GM19193 (cell line): Measurements from ENCODE around the gene CBFA2T3.

ENCODE experiments used
- POLR2A ChIP-seq: IDR thresholded peaks from 4 replicates; pipeline ENCODE4 v1.6.1; 2011; ENCODE audit not compliant: insufficient read depth, insufficient read length; ENCODE audit errors: extremely low read depth

Gene CBFA2T3

GRCh38 chr16:88884569-88885271 is 92.3 kb downstream of the CBFA2T3 start:
- TF ChIP-seq POLR2A = no peak

DNA sequence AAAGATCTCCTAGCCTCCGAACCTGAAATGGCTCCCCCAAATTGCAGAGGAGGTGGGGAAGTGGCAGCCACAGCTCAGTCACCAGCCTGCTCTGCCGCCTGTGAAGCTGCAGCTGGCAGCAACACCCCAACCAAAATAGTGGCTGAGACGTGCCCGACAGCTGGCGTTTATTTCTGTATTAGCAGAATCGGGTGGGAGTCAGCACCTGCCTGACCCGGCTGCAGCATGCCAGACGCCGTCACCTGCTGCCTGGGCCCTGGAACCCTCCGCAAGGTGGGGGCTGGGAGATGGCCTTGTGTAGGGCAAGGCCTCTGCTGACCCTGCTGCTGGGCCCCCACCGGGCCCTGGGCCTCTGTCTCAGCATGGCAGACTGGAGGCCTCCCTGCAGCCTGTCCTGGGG is 93.1 kb downstream of the CBFA2T3 start:
- TF ChIP-seq POLR2A = no peak

- TF ChIP-seq POLR2A = no peak
Measured at GRCh38 chr16:88883117-88883895, 93.7 kb downstream of the CBFA2T3 start.

- no peak for TF ChIP-seq POLR2A
Measured at GRCh38 chr16:88882358-88883030, 94.5 kb downstream of the CBFA2T3 start.

GRCh38 chr16:88881675-88882357 is 95.2 kb downstream of the CBFA2T3 start:
- TF ChIP-seq POLR2A = no peak

GRCh38 chr16:88881007-88881615 is 95.9 kb downstream of the CBFA2T3 start:
- no peak for TF ChIP-seq POLR2A

DNA sequence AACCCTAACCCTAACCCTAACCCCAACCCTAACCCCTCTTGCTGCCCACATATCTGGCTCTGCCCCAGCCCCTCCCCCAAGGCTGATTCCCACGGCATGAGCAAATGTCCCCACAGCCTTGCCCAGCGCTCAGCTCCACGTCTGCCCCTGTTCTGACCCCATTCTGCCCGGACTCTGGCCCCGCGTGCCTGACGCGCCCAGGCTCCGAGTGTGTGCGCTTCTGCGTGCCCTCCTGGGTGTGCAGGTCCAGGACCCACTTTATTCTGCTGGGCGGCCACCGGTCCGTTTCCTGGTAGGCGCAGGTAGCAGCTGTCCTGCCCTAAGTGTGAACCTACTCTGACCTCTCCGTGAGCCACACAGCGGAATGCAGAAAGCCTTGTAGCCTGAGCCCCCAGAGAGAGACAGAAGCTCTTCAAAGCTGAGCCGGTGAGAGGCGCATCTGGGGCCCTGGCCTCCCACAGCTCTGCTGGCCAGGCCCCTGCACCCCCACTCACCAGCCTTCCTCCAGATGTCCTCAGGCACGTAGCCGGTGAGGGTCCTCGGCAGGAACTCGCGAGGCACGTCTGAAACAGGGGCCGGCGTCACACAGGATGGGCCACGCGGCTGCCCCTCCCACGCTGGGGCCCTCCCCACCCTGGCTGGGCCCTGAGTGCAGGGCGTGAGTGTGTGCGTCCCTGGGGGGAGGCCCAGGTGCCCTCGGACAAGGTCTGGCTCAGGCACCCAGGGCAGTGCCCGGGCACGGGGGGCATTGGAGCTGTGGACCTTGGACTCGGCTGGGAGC is 96.6 kb downstream of the CBFA2T3 start:
- TF ChIP-seq POLR2A = no peak

GRCh38 chr16:88879788-88880055 is 97.3 kb downstream of the CBFA2T3 start:
- no peak for TF ChIP-seq POLR2A

GRCh38 chr16:88878967-88879787 is 97.8 kb downstream of the CBFA2T3 start:
- TF ChIP-seq POLR2A = no peak

DNA sequence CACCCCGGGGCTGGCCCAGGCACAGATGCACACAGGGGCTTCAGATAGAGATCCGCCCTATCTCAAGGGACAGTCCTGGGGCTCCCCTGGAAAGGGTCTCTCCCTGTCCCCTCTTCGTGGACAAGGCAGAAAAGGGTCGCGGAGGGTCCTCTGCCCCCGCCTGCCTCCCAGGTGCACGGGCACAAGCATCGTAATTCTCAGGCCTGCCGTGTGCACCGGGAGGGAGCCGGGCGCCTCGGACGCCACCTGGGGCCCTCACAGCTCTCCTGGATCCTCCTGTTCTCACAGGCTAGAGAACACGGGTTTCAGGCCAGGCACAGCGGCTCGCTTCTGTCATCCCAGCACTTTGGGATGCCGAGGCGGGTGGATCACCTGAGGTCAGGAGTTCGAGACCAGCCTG is 98.7 kb downstream of the CBFA2T3 start:
- no peak for TF ChIP-seq POLR2A

GRCh38 chr16:88877564-88878289 is 99.3 kb downstream of the CBFA2T3 start:
- TF ChIP-seq POLR2A = no peak

DNA sequence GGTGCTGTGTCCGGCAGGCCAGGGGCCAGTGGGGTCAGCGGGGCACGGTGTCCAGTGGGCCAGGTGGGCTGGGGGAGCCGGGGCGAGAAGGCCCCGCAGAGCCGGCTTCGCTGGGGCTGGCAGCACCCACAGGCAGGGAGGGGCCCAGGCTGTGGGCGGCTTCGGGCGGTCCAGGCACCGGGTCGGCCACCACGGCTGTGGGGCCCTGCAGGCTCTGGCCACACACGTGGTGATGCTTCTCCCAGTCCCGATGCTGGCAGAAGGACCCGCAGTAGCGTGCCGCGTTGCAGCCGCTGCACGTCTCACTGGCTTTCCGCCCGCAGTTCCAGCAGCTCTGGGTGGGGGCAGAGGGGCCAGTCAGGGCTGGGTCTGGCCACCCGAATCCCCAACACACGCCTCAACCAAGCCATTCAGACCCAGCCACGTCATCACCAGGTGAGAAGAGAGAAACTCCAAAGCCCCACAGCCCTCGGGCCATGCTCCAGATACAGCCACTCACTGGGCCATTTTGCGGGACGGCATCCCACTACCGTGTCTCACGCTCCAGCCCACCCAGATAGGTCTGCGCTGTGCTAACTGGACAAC is 100.0 kb downstream of the CBFA2T3 start:
- TF ChIP-seq POLR2A = no peak

DNA sequence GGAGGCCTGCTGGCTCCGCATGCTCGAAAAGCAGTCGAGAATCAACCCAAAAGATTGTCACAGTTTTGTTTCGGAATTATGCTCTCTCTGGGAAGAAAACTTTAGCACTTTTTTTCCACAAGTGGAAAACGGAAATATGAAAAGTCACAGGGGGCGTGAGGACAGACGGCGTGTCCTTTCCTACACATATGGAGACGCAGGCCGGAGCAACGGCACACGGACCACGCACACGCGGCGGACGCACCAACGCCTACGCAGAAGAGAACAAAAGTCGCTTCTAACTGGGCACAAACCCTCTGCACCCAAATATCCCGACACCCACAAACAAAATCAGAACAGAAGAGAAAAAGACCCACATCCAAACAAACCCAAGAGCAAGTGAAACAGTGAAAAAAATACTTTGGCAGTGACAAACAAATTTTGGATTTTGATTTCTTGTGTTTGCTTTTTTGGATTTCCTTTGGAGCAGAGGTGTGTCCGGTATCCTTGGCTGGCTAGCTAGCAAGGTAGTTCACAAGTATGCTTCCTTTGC is 101.2 kb downstream of the CBFA2T3 start:
- no peak for TF ChIP-seq POLR2A
